Endothelial cell of umbilical vein (primary cell): Measurements from ENCODE around the gene SAMD9L.

ENCODE experiments used
- CTCF ChIP-seq, 2 donors: IDR thresholded peaks; 1 replicate in 1 of 2; 2 replicates in 1 of 2; pipeline ENCODE4 v1.5.1; 2011; ENCODE audit warnings: low read length in 2 of 2, mild to moderate bottlenecking in 2 of 2, moderate library complexity in 2 of 2, control low read depth in 1 of 2, inconsistent platforms in 1 of 2, low read depth in 1 of 2; ENCODE audit not compliant: insufficient read depth in 1 of 2; ENCODE audit errors: extremely low read depth in 1 of 2
- EZH2 ChIP-seq: IDR thresholded peaks from 2 replicates; pipeline ENCODE4 v1.6.1; 2012; ENCODE audit warnings: borderline replicate concordance, low read depth, mild to moderate bottlenecking, moderate library complexity, low read length, inconsistent platforms; ENCODE audit not compliant: severe bottlenecking

- TF ChIP-seq CTCF (IDR thresholded peaks at IDR 0.05; ENCODE audit: extremely low read depth in 1 of 2, insufficient read depth in 1 of 2, low read depth in 1 of 2, low read length in 2 of 2) (no peak), EZH2 (no peak)
Measured at GRCh38 chr7:93147363-93147762, 822 bp downstream of the SAMD9L start.
